Measurements from ENCODE around the gene EXOC6B.

The EXOC6B gene

DNA sequence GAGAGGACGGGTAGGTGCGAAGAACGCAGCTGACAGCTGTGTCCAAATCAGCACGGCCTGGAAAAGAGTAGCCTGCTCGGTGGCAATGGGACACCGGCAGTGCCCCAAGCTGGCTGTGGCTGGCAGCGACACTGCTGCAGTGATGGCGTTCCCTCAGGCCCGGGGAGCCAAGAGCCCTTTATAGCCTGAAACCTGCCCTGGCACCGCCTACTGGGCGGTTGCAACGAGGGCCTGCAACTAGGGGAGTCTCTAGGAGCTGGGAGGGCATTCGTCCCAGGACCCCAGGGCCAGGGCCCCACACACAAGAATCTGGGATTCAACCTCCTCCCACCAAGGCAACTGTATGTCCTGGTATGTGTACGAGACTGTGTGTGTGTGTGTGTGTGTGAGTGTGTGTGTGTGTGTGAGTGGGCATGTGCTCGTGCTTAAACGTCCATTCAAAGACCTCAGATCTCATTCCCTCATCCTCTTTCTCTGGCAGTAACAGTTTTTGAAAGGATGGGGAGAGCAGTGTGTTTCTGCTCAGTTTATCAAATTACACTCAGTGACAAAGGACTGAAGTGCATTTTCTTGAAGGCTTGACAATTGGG is 671.4 kb downstream of the EXOC6B start:
- Histone ChIP-seq H3K9ac (ENCODE audit: low read length) (no peak overlapping the region), H3K36me3 (ENCODE audit: control insufficient read depth, insufficient read depth, low read length) (no peaks in the 10 kb centered on the region), H3K4me3 (ENCODE audit: low read length) (no peak overlapping the region), H3K27me3 (ENCODE audit: control insufficient read depth, insufficient read depth, low read length) (peaks cover 3% of the 10 kb centered on the region), H3K27ac (ENCODE audit: low read depth, low read length) (no peak overlapping the region), H3K4me1 (ENCODE audit: control insufficient read depth, insufficient read depth, low read length) (peaks cover 7% of the 10 kb centered on the region)

DNA sequence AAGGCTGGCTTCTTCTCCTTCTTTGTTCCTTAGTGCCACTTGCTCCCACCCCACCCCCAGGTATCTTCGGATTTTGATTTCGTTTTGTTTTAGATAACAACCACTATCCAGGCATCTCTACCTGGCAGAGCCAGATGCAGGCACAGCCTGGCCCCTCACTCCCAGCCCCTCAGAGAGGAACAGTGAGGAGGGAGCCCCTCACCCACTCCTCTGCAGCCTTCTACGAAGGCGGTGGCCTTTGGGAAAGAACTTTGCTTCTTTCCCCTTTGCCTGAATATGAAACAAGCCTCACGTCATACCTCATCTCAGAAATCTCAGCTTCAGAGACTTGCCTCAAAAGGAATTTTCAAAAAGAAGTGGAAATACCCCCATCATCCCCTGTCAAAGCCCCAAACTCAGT is 671.9 kb downstream of the EXOC6B start:
- H3K4me1 ChIP-seq (ENCODE audit: control insufficient read depth, insufficient read depth, low read length) = peaks cover 10% of the 10 kb centered on the region
- H3K27ac ChIP-seq (ENCODE audit: low read depth, low read length) = no peak overlapping the region

DNA sequence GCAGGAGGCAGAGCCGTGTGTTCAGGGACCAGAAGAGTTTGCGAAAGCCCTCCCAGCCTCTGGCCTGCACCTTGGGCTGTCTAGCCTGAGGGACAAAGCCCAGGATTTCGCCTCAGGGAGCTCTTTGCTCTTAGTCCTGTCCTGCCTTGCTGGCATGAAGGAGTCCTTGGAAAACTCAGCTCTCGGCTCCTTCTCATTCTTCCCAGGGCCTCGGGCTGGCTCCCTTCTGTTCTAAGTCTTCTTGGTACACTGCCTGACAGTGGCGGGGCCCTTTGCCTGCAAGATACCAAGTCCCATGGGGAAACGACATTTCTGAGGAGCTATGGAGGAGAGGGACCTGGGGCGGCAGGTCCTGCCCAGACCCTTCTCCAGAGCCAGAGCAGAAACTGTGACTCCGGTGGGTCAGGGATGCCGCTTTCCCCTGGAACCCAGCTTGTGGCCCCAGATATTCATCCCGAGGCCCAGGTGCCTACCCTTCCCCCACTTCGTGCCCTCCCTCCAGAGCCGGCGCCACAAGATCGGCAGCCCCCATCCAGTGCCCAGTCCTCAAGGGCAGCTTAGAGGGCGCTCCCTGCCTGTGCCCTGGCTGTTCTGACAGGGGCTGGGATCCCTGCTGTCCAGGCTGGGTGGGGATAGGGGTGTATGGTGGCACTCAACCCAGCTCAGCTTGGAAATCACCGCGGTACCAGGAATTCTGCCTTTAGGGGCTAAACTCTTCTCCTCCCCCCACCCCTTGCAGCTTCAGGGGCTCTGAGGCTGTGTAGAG is 672.6 kb downstream of the EXOC6B start:
- no peaks in the 10 kb centered on the region for H3K36me3 ChIP-seq (ENCODE audit: control insufficient read depth, insufficient read depth, low read length)
- H3K4me3 ChIP-seq (ENCODE audit: low read length) = no peak overlapping the region
- peaks cover 10% of the 10 kb centered on the region for H3K4me1 ChIP-seq (ENCODE audit: control insufficient read depth, insufficient read depth, low read length)
- peaks cover 8% of the 10 kb centered on the region for H3K27me3 ChIP-seq (ENCODE audit: control insufficient read depth, insufficient read depth, low read length)
- no peak overlapping the region for H3K9ac ChIP-seq (ENCODE audit: low read length)
- H3K27ac ChIP-seq (ENCODE audit: low read depth, low read length) = no peak overlapping the region

More for the DNA sequence above, 671.9 kb downstream of the EXOC6B start:
- no peaks in the 10 kb centered on the region for H3K36me3 ChIP-seq (ENCODE audit: control insufficient read depth, insufficient read depth, low read length)
- no peak overlapping the region for H3K4me3 ChIP-seq (ENCODE audit: low read length)
- H3K9ac ChIP-seq (ENCODE audit: low read length) = no peak overlapping the region
- H3K27me3 ChIP-seq (ENCODE audit: control insufficient read depth, insufficient read depth, low read length) = peaks cover 8% of the 10 kb centered on the region

DNA sequence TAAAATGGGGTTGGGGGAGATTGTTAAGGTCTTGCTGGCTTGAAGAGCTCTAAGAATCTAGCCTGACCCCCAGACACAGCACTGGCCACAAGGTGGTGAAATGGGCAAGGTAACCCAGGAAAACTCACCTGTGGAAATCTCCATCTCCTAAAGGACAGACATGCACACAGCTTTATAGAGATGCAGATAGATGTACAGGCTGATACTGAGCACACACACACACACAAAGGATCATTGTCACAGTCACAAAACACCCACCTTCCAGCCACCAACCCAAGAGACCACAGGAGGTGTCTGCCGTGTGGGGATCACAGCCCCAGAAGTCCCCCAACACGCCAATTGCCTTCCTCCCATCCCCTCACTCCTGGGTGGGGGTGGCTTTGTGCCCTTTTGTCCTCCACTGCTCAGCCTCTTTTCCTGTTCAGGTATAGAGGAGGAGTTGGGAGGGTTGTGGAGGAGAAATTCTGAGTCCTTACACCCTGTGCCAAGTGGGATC is 674.9 kb downstream of the EXOC6B start:
- Histone ChIP-seq H3K27me3 (ENCODE audit: control insufficient read depth, insufficient read depth, low read length) (peaks cover 25% of the 10 kb centered on the region), H3K4me3 (ENCODE audit: low read length) (no peak overlapping the region), H3K27ac (ENCODE audit: low read depth, low read length) (no peak overlapping the region), H3K9ac (ENCODE audit: low read length) (no peak overlapping the region), H3K4me1 (ENCODE audit: control insufficient read depth, insufficient read depth, low read length) (peaks cover 11% of the 10 kb centered on the region), H3K36me3 (ENCODE audit: control insufficient read depth, insufficient read depth, low read length) (no peaks in the 10 kb centered on the region)

DNA sequence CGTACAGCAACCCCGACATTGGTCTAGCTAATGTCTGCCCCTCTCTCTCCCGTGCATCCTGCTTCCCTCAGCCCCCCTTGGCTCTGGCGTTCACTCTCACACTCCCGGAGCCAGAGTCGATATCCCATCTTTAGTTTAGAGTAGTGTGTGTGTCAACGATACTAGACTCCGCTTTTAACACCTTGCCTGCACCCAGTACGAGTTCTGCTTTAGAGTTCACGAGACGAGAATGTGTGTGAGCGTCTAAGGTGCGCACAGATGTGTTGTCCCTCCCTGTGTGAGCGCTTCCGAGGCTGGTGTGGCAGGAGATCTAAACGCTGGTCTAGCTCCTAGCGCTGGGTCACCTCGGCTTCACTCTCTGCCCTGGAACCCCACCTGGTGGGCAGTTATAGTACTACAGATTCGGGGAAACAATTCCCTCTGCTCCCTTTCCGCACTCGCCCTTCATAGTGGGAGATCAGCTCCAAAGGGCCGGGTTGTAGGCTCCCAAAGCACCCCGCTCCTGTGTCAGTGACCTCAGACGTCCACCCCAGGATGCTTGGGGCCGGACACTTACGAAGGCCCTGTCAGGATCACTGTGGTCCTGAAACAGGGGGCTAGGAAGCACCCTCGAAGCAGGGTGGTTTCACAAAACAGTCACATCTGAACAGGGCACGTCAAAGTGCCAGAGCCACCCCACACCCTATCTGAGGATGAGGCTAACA is 675.5 kb downstream of the EXOC6B start:
- peak overlapping the region; percentile 84 for H3K4me3 ChIP-seq (ENCODE audit: low read length)
- peaks cover 30% of the 10 kb centered on the region for H3K27me3 ChIP-seq (ENCODE audit: control insufficient read depth, insufficient read depth, low read length)
- no peak overlapping the region for H3K9ac ChIP-seq (ENCODE audit: low read length)
- no peak overlapping the region for H3K27ac ChIP-seq (ENCODE audit: low read depth, low read length)
- no peaks in the 10 kb centered on the region for H3K36me3 ChIP-seq (ENCODE audit: control insufficient read depth, insufficient read depth, low read length)
- H3K4me1 ChIP-seq (ENCODE audit: control insufficient read depth, insufficient read depth, low read length) = peaks cover 13% of the 10 kb centered on the region

DNA sequence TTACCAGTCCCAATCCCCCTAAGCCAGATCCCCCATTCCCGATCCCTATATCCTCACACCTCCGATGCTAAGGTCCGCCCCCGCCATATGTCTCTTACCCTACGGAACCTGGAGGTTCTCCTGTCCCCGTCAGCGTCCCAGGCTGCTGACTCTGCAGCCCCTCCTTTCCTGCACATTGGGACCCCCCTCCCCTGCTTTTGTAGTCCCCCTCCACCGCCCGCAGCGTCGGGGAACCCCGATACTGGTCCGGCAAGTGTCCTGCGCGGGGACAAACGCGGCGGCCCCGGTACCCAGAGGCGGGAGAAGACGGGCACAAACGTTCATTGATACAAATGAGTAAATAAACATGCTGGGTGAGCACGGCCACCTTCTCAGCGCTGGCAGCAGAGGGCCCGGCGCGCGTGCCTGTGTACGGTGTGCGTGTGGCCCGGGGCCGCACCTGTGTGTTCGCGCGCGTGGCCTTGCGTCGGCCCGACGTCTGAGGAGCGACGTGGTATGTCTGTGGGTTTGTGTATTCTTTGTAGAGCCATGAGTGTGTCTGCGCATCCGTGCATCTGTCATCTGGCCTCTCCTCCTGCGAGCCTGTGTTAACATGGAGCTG is 676.2 kb downstream of the EXOC6B start:
- peaks cover 13% of the 10 kb centered on the region for H3K4me1 ChIP-seq (ENCODE audit: control insufficient read depth, insufficient read depth, low read length)
- peak overlapping the region; percentile 84 for H3K4me3 ChIP-seq (ENCODE audit: low read length)
- H3K9ac ChIP-seq (ENCODE audit: low read length) = no peak overlapping the region
- no peaks in the 10 kb centered on the region for H3K36me3 ChIP-seq (ENCODE audit: control insufficient read depth, insufficient read depth, low read length)
- H3K27ac ChIP-seq (ENCODE audit: low read depth, low read length) = no peak overlapping the region
- peaks cover 31% of the 10 kb centered on the region for H3K27me3 ChIP-seq (ENCODE audit: control insufficient read depth, insufficient read depth, low read length)

DNA sequence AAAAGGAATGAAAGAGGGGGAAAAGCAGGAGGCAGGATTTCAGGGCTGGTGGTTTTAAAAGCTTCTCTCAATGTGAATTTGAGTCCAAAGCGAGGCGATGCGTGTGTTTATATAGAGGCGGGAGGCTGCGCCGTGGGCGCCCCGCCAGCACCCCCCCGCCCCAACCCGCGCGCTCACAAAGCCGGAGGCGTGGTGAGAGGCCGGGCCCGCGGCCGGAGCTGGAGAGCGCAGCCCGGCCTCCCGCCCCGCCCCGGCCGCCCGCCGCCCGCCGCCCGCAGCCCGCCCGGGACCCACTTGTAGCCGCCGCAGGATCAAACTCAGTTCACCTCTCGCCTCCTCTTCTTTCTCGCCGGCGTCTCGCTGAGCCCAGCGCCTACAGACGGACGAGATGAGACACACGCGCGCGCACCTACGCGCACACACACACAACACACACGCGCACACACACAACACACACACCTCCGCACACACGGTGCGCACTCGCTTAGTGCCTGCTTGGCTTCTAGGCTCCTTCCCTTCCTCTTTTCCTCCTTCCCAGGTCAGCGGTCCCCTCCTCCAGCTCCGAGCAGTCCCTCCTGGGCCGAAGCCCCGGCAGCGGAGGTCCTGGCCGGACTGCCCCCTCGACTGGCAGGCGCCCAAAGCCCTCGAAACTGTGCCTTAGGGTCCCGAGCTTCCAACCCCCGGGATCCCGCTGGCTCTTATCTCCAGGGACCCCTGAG is 676.8 kb downstream of the EXOC6B start:
- Histone ChIP-seq H3K36me3 (ENCODE audit: control insufficient read depth, insufficient read depth, low read length) (no peaks in the 10 kb centered on the region), H3K4me3 (ENCODE audit: low read length) (peak overlapping the region; percentile 84), H3K9ac (ENCODE audit: low read length) (no peak overlapping the region), H3K27me3 (ENCODE audit: control insufficient read depth, insufficient read depth, low read length) (peaks cover 31% of the 10 kb centered on the region), H3K27ac (ENCODE audit: low read depth, low read length) (no peak overlapping the region), H3K4me1 (ENCODE audit: control insufficient read depth, insufficient read depth, low read length) (peaks cover 13% of the 10 kb centered on the region)

DNA sequence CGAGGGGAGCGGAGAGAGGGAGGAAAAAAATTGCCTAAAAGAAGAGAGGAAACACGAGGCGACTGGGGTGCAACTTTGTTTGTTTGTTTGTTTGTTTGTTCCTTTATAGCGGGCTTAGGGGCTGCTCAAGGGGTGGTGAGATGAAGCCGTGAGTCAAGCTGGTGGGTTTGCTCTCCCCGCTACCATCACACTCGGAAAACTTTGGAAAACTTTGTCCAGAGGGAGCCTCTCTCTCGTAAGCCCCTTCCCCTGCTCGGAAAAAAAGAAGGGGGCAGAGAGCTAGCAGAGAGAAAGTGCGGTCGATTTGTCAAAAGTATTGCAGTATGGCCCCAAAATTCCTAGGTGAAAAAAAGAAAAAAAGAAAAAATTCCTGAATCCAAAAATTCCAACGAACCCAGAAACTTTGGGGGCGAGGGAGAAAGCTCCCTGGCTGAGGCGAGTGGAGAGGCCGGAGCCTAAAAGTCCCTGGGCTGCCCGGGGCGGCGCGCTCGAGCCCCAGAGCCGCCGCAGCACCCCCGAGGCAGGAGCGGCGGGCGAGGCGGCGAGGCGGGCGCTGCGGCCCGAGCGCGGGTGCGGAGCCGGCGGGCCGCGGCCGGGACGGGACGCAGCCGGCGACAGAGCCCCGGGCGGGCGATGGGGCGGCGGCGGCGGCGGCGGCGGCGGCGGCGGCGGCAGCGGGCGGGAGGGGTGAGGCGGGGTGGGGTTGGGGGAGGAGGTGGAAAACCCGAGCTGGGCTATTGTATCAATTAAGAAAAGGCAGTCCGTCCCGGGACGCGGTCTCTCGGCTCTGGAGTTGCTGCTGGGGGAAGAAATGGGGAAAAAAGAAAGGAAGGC is 677.6 kb downstream of the EXOC6B start:
- Histone ChIP-seq H3K4me3 (ENCODE audit: low read length) (peak overlapping the region; percentile 67), H3K27me3 (ENCODE audit: control insufficient read depth, insufficient read depth, low read length) (peaks cover 31% of the 10 kb centered on the region), H3K36me3 (ENCODE audit: control insufficient read depth, insufficient read depth, low read length) (no peaks in the 10 kb centered on the region), H3K27ac (ENCODE audit: low read depth, low read length) (no peak overlapping the region), H3K4me1 (ENCODE audit: control insufficient read depth, insufficient read depth, low read length) (peaks cover 13% of the 10 kb centered on the region), H3K9ac (ENCODE audit: low read length) (no peak overlapping the region)

DNA sequence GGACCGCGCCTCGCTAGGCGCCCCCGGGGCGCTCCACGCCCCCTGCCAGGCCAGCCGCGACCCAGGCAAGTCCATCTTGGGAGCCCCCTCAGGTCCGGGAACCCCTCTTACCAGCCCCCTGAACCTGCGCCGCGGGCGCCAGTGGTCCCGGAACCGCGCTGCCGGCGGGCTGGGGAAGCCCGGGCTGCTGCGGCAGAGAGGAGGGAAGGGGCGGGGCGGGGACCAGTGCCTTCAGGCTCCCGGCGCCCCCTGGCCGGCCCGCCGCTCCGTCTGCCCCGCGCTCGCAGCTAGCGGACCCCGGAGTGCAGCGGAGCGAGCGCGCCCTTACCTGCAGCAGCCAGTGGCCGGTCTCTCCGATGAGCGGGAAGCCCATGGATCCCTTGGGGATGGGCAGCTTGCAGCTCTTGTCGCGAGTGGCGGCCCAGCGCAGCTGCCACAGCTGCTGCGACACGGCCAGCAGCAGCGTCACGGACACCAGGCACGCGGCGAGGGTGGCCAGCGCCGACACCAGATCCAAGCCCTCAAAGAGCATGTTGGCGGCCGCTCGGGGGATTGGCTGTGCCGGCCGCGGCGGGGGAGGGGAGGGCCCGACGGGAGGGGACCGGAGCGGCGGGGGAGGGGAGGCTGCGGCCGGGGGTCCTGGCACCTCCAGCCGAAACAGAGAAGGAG is 678.4 kb downstream of the EXOC6B start, which contains the start of gene CYP26B1:
TSS of gene CYP26B1 (minus strand) at position 560 of the 669 bp plus-strand sequence. CDS start at position 532, 28 bp downstream.
- Histone ChIP-seq H3K27me3 (ENCODE audit: control insufficient read depth, insufficient read depth, low read length) (peaks cover 34% of the 10 kb centered on the region), H3K9ac (ENCODE audit: low read length) (no peak within 1 kb of the TSS), H3K36me3 (ENCODE audit: control insufficient read depth, insufficient read depth, low read length) (no peaks in the 10 kb centered on the region), H3K4me1 (ENCODE audit: control insufficient read depth, insufficient read depth, low read length) (peaks cover 16% of the 10 kb centered on the region), H3K4me3 (ENCODE audit: low read length) (peak within 1 kb of the TSS; percentile 67), H3K27ac (ENCODE audit: low read depth, low read length) (no peak within 1 kb of the TSS)

DNA sequence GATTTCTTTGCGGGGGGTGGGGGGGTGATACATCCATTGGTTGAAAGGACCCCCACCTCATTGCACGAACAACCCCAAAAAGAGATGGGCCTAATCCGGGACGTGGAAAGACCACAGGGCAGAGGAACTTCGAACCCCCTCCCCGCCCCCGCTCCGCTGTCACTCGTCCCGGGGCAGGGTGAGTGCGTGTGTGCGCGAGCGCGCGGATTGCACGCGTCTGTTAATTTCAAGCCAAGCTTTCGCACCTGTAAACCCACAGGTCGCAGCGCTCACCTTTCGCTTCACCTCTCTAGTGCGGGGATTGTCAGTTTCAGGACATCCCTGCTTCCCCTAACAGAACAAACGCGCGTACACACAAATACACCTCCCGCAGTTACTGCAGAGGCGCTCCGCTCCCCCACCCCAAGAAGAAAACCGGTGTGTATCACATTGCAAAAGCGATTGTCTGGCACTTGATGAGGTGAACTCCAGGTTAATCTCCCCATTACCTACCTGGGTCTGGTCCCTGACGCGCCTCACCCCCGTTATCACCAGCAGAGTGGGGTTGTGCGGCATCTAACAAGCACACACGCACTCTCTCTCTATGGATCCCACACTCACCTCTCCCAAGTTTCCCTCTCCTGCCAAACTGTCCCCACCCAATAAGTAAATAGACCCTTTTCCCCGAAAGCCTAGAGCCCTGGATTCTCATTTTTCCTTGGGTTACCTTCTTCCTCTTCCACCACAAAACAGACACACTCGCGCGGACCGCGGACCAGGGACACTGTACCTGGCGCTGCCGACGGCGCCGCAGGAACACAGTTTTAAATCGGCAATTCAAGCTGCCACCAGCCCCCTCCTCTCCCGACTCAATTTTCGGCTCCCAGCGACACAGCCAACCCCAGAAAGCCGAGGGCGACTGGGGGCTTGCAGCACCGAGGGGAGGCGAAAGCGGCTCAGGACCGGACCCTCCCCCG is 679.2 kb downstream of the EXOC6B start:
- Histone ChIP-seq H3K27ac (ENCODE audit: low read depth, low read length) (no peak overlapping the region), H3K4me3 (ENCODE audit: low read length) (peak overlapping the region; percentile 58), H3K4me1 (ENCODE audit: control insufficient read depth, insufficient read depth, low read length) (peaks cover 16% of the 10 kb centered on the region), H3K27me3 (ENCODE audit: control insufficient read depth, insufficient read depth, low read length) (peaks cover 34% of the 10 kb centered on the region), H3K9ac (ENCODE audit: low read length) (no peak overlapping the region), H3K36me3 (ENCODE audit: control insufficient read depth, insufficient read depth, low read length) (no peaks in the 10 kb centered on the region)

Measured in rectal smooth muscle tissue (tissue), 1 donor.